ENCODE data around the gene ASB12.
A peak's percentile ranks its signal among the peaks of the same experiment; 100 is the strongest.
"Not testable (repeated sequence)": the region's sequence is repeated elsewhere in the genome, so short reads cannot be mapped to it uniquely, and the experiment has no call there.

The ASB12 gene

GRCh38 chrX:64230123-64230970 lies at the start of gene ASB12:
TSS of gene ASB12 (minus strand) at chrX:64230607. CDS start at chrX:64225650, 4,957 bp downstream.
- no peak for DNase-seq

GRCh38 chrX:64265265-64265664 lies 34.9 kb upstream of the ASB12 start:
- DNase-seq, result no peak

- DNase-seq, result no peak
Observed at GRCh38 chrX:64229154-64229553, 1.3 kb downstream of the ASB12 start.

- DNase-seq, result no peak
Observed at GRCh38 chrX:64218023-64218422, 12.4 kb downstream of the ASB12 start.

GRCh38 chrX:64213989-64214388 lies 16.4 kb downstream of the ASB12 start:
- not testable (repeated sequence) for DNase-seq

- no peak for DNase-seq
Observed at GRCh38 chrX:64206556-64207162, 23.7 kb downstream of the ASB12 start.

- peak; percentile 93 for DNase-seq
Observed at GRCh38 chrX:64205735-64206501, 24.5 kb downstream of the ASB12 start.

GRCh38 chrX:64205441-64205734 lies 25.0 kb downstream of the ASB12 start, which contains the start of gene AMER1:
TSS of gene AMER1 (minus strand) at chrX:64205708. CDS start at chrX:64193286, 12,422 bp downstream.
- peak; percentile 65 for DNase-seq

GRCh38 chrX:64204701-64205440 lies 25.5 kb downstream of the ASB12 start:
- no peak for DNase-seq

- no peak for DNase-seq
Observed at GRCh38 chrX:64204252-64204651, 26.2 kb downstream of the ASB12 start.

GRCh38 chrX:64202808-64203325 lies 27.5 kb downstream of the ASB12 start:
- DNase-seq, result no peak

GRCh38 chrX:64198036-64198435 lies 32.4 kb downstream of the ASB12 start:
- DNase-seq, result no peak

GRCh38 chrX:64196606-64197005 lies 33.8 kb downstream of the ASB12 start:
- DNase-seq, result no peak

- no peak for DNase-seq
Observed at GRCh38 chrX:64195862-64196261, 34.5 kb downstream of the ASB12 start.

- no peak for DNase-seq
Observed at GRCh38 chrX:64192673-64193072, 37.7 kb downstream of the ASB12 start.

GRCh38 chrX:64192040-64192439 lies 38.4 kb downstream of the ASB12 start:
- no peak for DNase-seq

GRCh38 chrX:64191281-64192010 lies 39.0 kb downstream of the ASB12 start:
- DNase-seq, result no peak

GRCh38 chrX:64190136-64190740 lies 40.2 kb downstream of the ASB12 start:
- no peak for DNase-seq

- no peak for DNase-seq
Observed at GRCh38 chrX:64188901-64189300, 41.5 kb downstream of the ASB12 start.

GRCh38 chrX:64187762-64188150 lies 42.7 kb downstream of the ASB12 start:
- DNase-seq, result no peak

- DNase-seq, result no peak
Observed at GRCh38 chrX:64186974-64187761, 43.2 kb downstream of the ASB12 start.

Data from NCI-H1092 (cell line).